ENCODE data around the gene CGREF1.

GRCh38 chr2:27136751-27137150 is 17.8 kb upstream of the CGREF1 start:
- TF ChIP-seq CTCF (IDR thresholded peaks at IDR 0.05) (no peak), POLR2A (IDR thresholded peaks at IDR 0.05) (no peak)
